PC-9 (cell line): ENCODE results near the gene RNF41.

Experiments
- CTCF ChIP-seq: fragments of 200-600 bp; sonication (generic); conservative IDR thresholded peaks from 2 replicates; pipeline ENCODE4 v1.6.1; 2017; ENCODE audit warnings: mixed run types, antibody characterized with exemption, mild to moderate bottlenecking, moderate library complexity
- EZH2 ChIP-seq: fragments of 200-600 bp; sonication (generic); IDR thresholded peaks from 2 replicates; pipeline ENCODE4 v1.8.0; 2017; ENCODE audit warnings: antibody characterized with exemption, low read depth

- TF ChIP-seq CTCF (no peak), EZH2 (no peak)
These were observed 15.3 kb upstream of the RNF41 start for GRCh38 chr12:56236985-56237384.
